Effector memory CD8-positive, alpha-beta T cell (primary cell): ENCODE data around the gene C4BPA.

Source experiments
- ATAC-seq: fragments of 150-1000 bp; cut with Tn5 transposase; replicated peaks from 2 replicates; pipeline ENCODE4 v1.10.0; 2021; ENCODE audit warnings: mild to moderate bottlenecking, moderate library complexity
- DNase-seq, 3 experiments: peaks; one replicate each; pipeline ENCODE4 v3.0.0; 2021
- H3K27ac Mint-ChIP-seq, 2 donors: one replicate each; pipeline ENCODE4 v1.8.0; 2022; ENCODE audit warnings: mild to moderate bottlenecking in 2 of 2, mixed read lengths in 2 of 2, moderate library complexity in 2 of 2
- H3K27me3 Mint-ChIP-seq, 2 donors: one replicate each; pipeline ENCODE4 v1.8.0; 2022; ENCODE audit warnings: mixed read lengths in 2 of 2
- H3K36me3 Mint-ChIP-seq: one replicate; pipeline ENCODE4 v1.8.0; 2022; ENCODE audit warnings: mild to moderate bottlenecking, moderate library complexity, mixed read lengths; ENCODE audit not compliant: insufficient read depth
- H3K4me1 Mint-ChIP-seq, 2 donors: one replicate each; pipeline ENCODE4 v1.8.0; 2022; ENCODE audit warnings: low read depth in 2 of 2, mixed read lengths in 2 of 2
- H3K4me3 Mint-ChIP-seq, 2 donors: one replicate each; pipeline ENCODE4 v1.8.0; 2022; ENCODE audit warnings: mild to moderate bottlenecking in 2 of 2, mixed read lengths in 2 of 2, moderate library complexity in 2 of 2
- H3K9me3 Mint-ChIP-seq, 2 donors: one replicate each; pipeline ENCODE4 v1.8.0; 2022; ENCODE audit warnings: mixed read lengths in 2 of 2

C4BPA gene

GRCh38 chr1:207109004-207109403 lies 5.0 kb downstream of the C4BPA start:
- no peak overlapping the region for H3K4me3 Mint-ChIP-seq
- no peak for ATAC-seq
- no peak overlapping the region for H3K27ac Mint-ChIP-seq
- no peaks in the 10 kb centered on the region for H3K36me3 Mint-ChIP-seq
- H3K4me1 Mint-ChIP-seq: no peaks in the 10 kb centered on the region
- no peaks in the 10 kb centered on the region for H3K9me3 Mint-ChIP-seq
- peaks cover 36 to 60% of the 10 kb centered on the region in 2 donors for H3K27me3 Mint-ChIP-seq
- no peak for DNase-seq

GRCh38 chr1:207112616-207113296 lies 8.7 kb downstream of the C4BPA start:
- Mint-ChIP-seq H3K4me3 (no peak overlapping the region), H3K9me3 (no peaks in the 10 kb centered on the region), H3K27me3 (peaks cover 40 to 47% of the 10 kb centered on the region in 2 donors), H3K36me3 (no peaks in the 10 kb centered on the region), H3K4me1 (no peaks in the 10 kb centered on the region), H3K27ac (no peak overlapping the region)
- no peak for ATAC-seq
- no peak for DNase-seq

- no peaks in the 10 kb centered on the region for H3K4me1 Mint-ChIP-seq
- no peaks in the 10 kb centered on the region for H3K9me3 Mint-ChIP-seq
- ATAC-seq (no peak), DNase-seq (no peak)
- no peaks in the 10 kb centered on the region for H3K36me3 Mint-ChIP-seq
- H3K27ac Mint-ChIP-seq: no peak overlapping the region
- H3K4me3 Mint-ChIP-seq: no peak overlapping the region
- H3K27me3 Mint-ChIP-seq: peaks cover 21 to 22% of the 10 kb centered on the region in 2 donors
Observed at GRCh38 chr1:207115269-207115668, 11.2 kb downstream of the C4BPA start.

GRCh38 chr1:207124389-207124788 lies 20.4 kb downstream of the C4BPA start:
- Mint-ChIP-seq H3K27me3 (peaks cover 30 to 31% of the 10 kb centered on the region in 2 donors), H3K4me3 (no peak overlapping the region), H3K36me3 (no peaks in the 10 kb centered on the region), H3K9me3 (peaks cover 7 to 11% of the 10 kb centered on the region in 2 donors), H3K27ac (no peak overlapping the region), H3K4me1 (no peaks in the 10 kb centered on the region)
- no peak for DNase-seq
- no peak for ATAC-seq

- H3K4me1 Mint-ChIP-seq: no peaks in the 10 kb centered on the region
- ATAC-seq (no peak), DNase-seq (no peak)
- H3K9me3 Mint-ChIP-seq: peaks cover 10 to 12% of the 10 kb centered on the region in 2 donors
- H3K4me3 Mint-ChIP-seq: no peak overlapping the region
- no peak overlapping the region for H3K27ac Mint-ChIP-seq
- H3K36me3 Mint-ChIP-seq: no peaks in the 10 kb centered on the region
- H3K27me3 Mint-ChIP-seq: peaks cover 22 to 24% of the 10 kb centered on the region in 2 donors
Observed at GRCh38 chr1:207128336-207128921, 24.4 kb downstream of the C4BPA start.

- DNase-seq: no peak
- Mint-ChIP-seq H3K9me3 (peaks cover 10 to 12% of the 10 kb centered on the region in 2 donors), H3K27me3 (peaks cover 17 to 20% of the 10 kb centered on the region in 2 donors), H3K27ac (no peak overlapping the region), H3K36me3 (no peaks in the 10 kb centered on the region), H3K4me1 (no peaks in the 10 kb centered on the region), H3K4me3 (no peak overlapping the region)
- ATAC-seq: no peak
Observed at GRCh38 chr1:207129053-207129452, 25.0 kb downstream of the C4BPA start.

- H3K4me3 Mint-ChIP-seq: no peak overlapping the region
- no peaks in the 10 kb centered on the region for H3K4me1 Mint-ChIP-seq
- no peaks in the 10 kb centered on the region for H3K36me3 Mint-ChIP-seq
- peaks cover 10 to 12% of the 10 kb centered on the region in 2 donors for H3K9me3 Mint-ChIP-seq
- DNase-seq (no peak), ATAC-seq (no peak)
- no peak overlapping the region for H3K27ac Mint-ChIP-seq
- H3K27me3 Mint-ChIP-seq: peaks cover 10 to 16% of the 10 kb centered on the region in 2 donors
Observed at GRCh38 chr1:207130252-207131036, 26.4 kb downstream of the C4BPA start.

- H3K36me3 Mint-ChIP-seq: no peaks in the 10 kb centered on the region
- H3K4me1 Mint-ChIP-seq: no peaks in the 10 kb centered on the region
- H3K4me3 Mint-ChIP-seq: no peak overlapping the region
- H3K9me3 Mint-ChIP-seq: peaks cover 10 to 12% of the 10 kb centered on the region in 2 donors
- DNase-seq (no peak), ATAC-seq (no peak)
- no peak overlapping the region for H3K27ac Mint-ChIP-seq
- peaks cover 6 to 11% of the 10 kb centered on the region in 2 donors for H3K27me3 Mint-ChIP-seq
Observed at GRCh38 chr1:207131163-207131562, 27.1 kb downstream of the C4BPA start.

GRCh38 chr1:207134581-207134980 lies 30.5 kb downstream of the C4BPA start:
- ATAC-seq (no peak), DNase-seq (no peak)
- peaks cover 17 to 24% of the 10 kb centered on the region in 2 donors for H3K27me3 Mint-ChIP-seq
- no peak overlapping the region for H3K27ac Mint-ChIP-seq
- no peaks in the 10 kb centered on the region for H3K36me3 Mint-ChIP-seq
- peaks cover 0 to under 1% of the 10 kb centered on the region in 2 donors for H3K9me3 Mint-ChIP-seq
- no peak overlapping the region for H3K4me3 Mint-ChIP-seq
- no peaks in the 10 kb centered on the region for H3K4me1 Mint-ChIP-seq

GRCh38 chr1:207139616-207140015 lies 35.6 kb downstream of the C4BPA start:
- DNase-seq (no peak), ATAC-seq (no peak)
- Mint-ChIP-seq H3K4me3 (no peak overlapping the region), H3K9me3 (no peaks in the 10 kb centered on the region), H3K36me3 (no peaks in the 10 kb centered on the region), H3K4me1 (no peaks in the 10 kb centered on the region), H3K27me3 (peaks cover 23 to 31% of the 10 kb centered on the region in 2 donors), H3K27ac (no peak overlapping the region)

- ATAC-seq (no peak), DNase-seq (no peak)
- Mint-ChIP-seq H3K9me3 (no peaks in the 10 kb centered on the region), H3K27me3 (peaks cover 28 to 30% of the 10 kb centered on the region in 2 donors), H3K4me3 (no peak overlapping the region), H3K27ac (no peak overlapping the region), H3K4me1 (no peaks in the 10 kb centered on the region), H3K36me3 (no peaks in the 10 kb centered on the region)
Observed at GRCh38 chr1:207140536-207140935, 36.5 kb downstream of the C4BPA start.

GRCh38 chr1:207145401-207146058 lies 41.5 kb downstream of the C4BPA start:
- Mint-ChIP-seq H3K9me3 (peaks cover 0 to 1% of the 10 kb centered on the region in 2 donors), H3K36me3 (no peaks in the 10 kb centered on the region), H3K27me3 (peaks cover 36 to 50% of the 10 kb centered on the region in 2 donors), H3K4me1 (no peaks in the 10 kb centered on the region), H3K27ac (no peak overlapping the region), H3K4me3 (no peak overlapping the region)
- ATAC-seq (no peak), DNase-seq (no peak)

- DNase-seq (no peak), ATAC-seq (no peak)
- no peak overlapping the region for H3K27ac Mint-ChIP-seq
- peaks cover 0 to 1% of the 10 kb centered on the region in 2 donors for H3K9me3 Mint-ChIP-seq
- peaks cover 40 to 43% of the 10 kb centered on the region in 2 donors for H3K27me3 Mint-ChIP-seq
- no peak overlapping the region for H3K4me3 Mint-ChIP-seq
- H3K36me3 Mint-ChIP-seq: no peaks in the 10 kb centered on the region
- no peaks in the 10 kb centered on the region for H3K4me1 Mint-ChIP-seq
Observed at GRCh38 chr1:207151920-207152319, 47.9 kb downstream of the C4BPA start.
